ENCODE measurements around the gene CEP89.
"Not testable (repeated sequence)": the region's sequence is repeated elsewhere in the genome, so short reads cannot be mapped to it uniquely, and the experiment has no call there.

CEP89 gene

GRCh38 chr19:32870981-32871451 lies 100.7 kb downstream of the CEP89 start:
- H3K27ac ChIP-seq, result no peak overlapping the region
- TF ChIP-seq, protein P1, sequence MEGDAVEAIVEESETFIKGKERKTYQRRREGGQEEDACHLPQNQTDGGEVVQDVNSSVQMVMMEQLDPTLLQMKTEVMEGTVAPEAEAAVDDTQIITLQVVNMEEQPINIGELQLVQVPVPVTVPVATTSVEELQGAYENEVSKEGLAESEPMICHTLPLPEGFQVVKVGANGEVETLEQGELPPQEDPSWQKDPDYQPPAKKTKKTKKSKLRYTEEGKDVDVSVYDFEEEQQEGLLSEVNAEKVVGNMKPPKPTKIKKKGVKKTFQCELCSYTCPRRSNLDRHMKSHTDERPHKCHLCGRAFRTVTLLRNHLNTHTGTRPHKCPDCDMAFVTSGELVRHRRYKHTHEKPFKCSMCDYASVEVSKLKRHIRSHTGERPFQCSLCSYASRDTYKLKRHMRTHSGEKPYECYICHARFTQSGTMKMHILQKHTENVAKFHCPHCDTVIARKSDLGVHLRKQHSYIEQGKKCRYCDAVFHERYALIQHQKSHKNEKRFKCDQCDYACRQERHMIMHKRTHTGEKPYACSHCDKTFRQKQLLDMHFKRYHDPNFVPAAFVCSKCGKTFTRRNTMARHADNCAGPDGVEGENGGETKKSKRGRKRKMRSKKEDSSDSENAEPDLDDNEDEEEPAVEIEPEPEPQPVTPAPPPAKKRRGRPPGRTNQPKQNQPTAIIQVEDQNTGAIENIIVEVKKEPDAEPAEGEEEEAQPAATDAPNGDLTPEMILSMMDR (conservative IDR thresholded peaks at IDR 0.05), result no peak

DNA sequence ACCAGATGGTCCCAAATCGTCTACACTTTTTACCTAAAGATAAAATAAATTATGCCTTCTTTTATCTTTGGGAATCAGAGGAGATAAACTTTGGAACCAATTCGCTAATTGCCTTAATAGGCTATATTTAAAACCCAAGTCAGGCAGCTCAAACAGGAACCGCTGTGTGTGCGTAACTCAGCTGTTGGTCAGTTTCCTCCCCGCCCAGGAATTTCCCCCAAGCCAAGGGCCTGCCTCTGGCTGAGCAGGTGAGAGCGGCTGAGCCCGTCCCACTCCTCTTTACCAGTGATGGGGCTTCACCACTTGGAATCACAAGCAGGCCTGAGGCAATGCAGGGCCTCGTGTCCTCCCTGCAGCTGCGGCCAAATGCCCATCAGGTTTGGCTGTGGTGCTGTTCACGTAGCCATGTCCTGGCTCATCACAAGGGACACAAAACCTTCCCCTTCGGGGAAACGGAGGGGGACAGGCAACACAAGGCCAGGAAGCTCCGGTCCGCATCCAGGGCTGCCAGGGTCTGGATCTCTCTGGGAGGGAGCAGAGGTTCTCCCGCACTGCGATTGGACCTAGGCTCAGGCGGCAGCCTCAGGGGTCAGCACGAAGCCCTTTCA lies 101.7 kb downstream of the CEP89 start:
- TF ChIP-seq, protein P1 (conservative IDR thresholded peaks at IDR 0.05), result no peak
- H3K27ac ChIP-seq, result no peak overlapping the region

DNA sequence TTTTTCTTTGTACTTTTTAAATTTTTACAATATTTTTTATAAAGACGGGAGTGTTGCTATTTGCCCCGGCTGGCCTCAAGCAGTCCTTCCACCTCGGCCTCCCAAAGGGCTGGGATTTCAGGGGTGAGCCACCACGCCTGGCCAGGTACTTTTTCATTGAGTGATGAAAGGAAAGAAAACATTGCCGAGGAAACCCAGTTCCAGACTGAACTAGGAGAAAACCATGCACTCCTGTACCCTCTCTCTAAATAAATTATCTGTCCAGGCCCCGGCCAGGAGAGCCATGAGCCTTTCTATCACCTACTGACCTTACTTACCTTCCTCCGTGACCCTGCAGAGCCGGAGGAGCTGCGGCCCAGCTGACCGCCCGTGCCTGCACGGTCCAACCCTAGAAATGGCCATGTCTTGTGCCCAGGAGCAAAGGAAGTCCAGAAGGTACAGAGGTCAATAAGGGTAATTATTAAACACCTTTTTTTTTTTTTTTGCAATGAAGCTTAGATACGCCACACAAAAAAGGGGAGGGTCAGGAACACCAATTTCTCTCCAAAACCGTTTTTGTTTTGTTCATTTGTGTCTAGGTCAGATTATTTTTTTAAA lies 102.3 kb downstream of the CEP89 start, which contains the start of gene SLC7A9:
TSS of gene SLC7A9 (minus strand) at position 399 of the 597 bp plus-strand sequence. CDS start 1,233 bp downstream, outside the sequence.
- TF ChIP-seq, protein P1 (conservative IDR thresholded peaks at IDR 0.05), result no peak
- no peak within 1 kb of the TSS for H3K27ac ChIP-seq

DNA sequence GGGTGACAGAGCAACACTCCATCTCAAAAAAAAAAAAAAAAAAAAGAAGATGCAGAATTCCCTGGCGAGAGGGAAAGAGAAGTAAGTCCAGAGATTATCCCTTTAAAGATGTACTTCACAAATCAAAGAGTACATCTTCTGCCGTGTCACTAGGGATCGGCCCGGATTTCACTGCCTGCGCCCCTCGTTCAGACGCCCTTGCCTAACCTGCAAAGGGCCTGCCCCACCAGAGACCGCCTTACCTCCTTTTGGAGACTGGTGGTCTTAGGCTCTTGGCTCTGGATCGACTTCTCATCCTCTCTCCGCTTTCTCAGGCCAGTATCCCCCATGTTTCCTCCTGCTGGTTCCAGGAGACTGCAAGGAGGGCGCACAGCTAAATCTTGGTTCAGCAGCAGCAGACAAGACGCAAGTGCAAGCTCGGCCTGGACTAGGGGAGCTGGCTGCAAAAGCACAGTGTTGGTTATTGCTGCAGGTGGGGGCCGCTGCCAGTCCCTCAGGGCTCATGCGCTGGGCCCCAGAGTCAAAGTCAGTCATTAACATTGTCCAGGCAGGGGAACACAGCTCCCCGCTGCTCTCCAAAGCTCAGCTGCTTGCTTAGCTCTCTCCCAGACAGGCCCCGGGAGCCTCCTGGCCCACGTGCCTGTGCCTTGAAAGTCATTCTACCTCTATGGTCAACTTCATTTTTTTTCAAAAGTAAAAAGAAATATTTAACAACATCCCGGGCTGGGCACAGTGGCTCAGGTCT lies 103.4 kb downstream of the CEP89 start:
- TF ChIP-seq, protein P1 (conservative IDR thresholded peaks at IDR 0.05), result no peak
- no peak overlapping the region for H3K27ac ChIP-seq

- not testable (repeated sequence) for H3K27ac ChIP-seq
These were observed 104.3 kb downstream of the CEP89 start for GRCh38 chr19:32867436-32867835.

GRCh38 chr19:32866564-32867265 lies 105.0 kb downstream of the CEP89 start:
- TF ChIP-seq, protein P1 (conservative IDR thresholded peaks at IDR 0.05), result no peak
- no peak overlapping the region for H3K27ac ChIP-seq

- TF ChIP-seq, protein P1 (conservative IDR thresholded peaks at IDR 0.05), result no peak
- H3K27ac ChIP-seq, result no peak overlapping the region
These were observed 105.7 kb downstream of the CEP89 start for GRCh38 chr19:32866061-32866460.

Measured in VCaP (cell line).